Posterior vena cava (tissue), 2 donors: ENCODE results near the gene RPA3. TPM values are rescaled to one million over a fixed set of nuclear protein-coding genes. Genes with fewer than 3 reads are reported as not detected.

Source experiments
- DNase-seq: peaks from one replicate; pipeline ENCODE4 v3.0.0-alpha.2; 2020; ENCODE audit warnings: low spot score
- intact Hi-C, 2 donors: fragments of 100-400 bp; cut with DNase I; formaldehyde crosslinking; loops; one replicate each; pipeline versions ENCODE4 v1.14.1 to v1.14.2; 2022 to 2023
- long read RNA-seq, 2 donors: library from polyadenylated mRNA; unstranded; transcript quantifications; one replicate each; pipeline ENCODE4 v2.0.0, GENCODE V29; 2020 to 2021
- total RNA-seq, 2 donors: library from RNA; stranded (reverse); fragmentation: NEBNext Ultra II Directional; extraction: Animal tissue kit (Norgen Biotek cat#: 25700); gene quantifications; one replicate each; pipeline ENCODE4 v1.2.1, GENCODE V29; 2021
- donor health status: DM: yes; HTN: yes; CAD: no.
- donor health status: DM: yes; HTN: yes; CAD: no.

The RPA3 gene
- 10 to 100 TPM; 17.0 to 18.2 TPM for total RNA-seq
- long read RNA-seq, donor 1: 0 reads
- long read RNA-seq, donor 2, partial matches to known transcripts: 9 of 12 reads
- long read RNA-seq, donor 2, other reads (novel, unspliced or antisense): 3 of 12 reads

- no peak for DNase-seq
- intact Hi-C loops: no loop called here
These were observed at the start of gene RPA3 for GRCh38 chr7:7718492-7718891. Gene RPA3 (minus strand): TSS chr7:7718607. CDS start chr7:7640418, 78,189 bp downstream.

GRCh38 chr7:7766671-7767070, 48.3 kb upstream of the RPA3 start:
- intact Hi-C loops: no loop called here

GRCh38 chr7:7765422-7765821, 47.0 kb upstream of the RPA3 start:
- no peak for DNase-seq
- intact Hi-C loops: no loop called here

More at GRCh38 chr7:7766671-7767070, 48.3 kb upstream of the RPA3 start:
- DNase-seq: no peak

GRCh38 chr7:7764520-7765396, 46.4 kb upstream of the RPA3 start:
- intact Hi-C loops: no loop called here
- DNase-seq: no peak

GRCh38 chr7:7761974-7762779, 43.8 kb upstream of the RPA3 start:
- DNase-seq: no peak
- intact Hi-C loops: no loop called here

GRCh38 chr7:7761340-7761973, 43.0 kb upstream of the RPA3 start:
- DNase-seq: no peak
- intact Hi-C loops: no loop called here

- intact Hi-C loops: loop anchor here in 1 of 2 donors (10.0 kb wide), 1 partner anchor 73 kb away; no protein-coding TSS in a partner anchor
- no peak for DNase-seq
These were observed 39.2 kb upstream of the RPA3 start for GRCh38 chr7:7757576-7757975.

GRCh38 chr7:7756577-7756976, 38.2 kb upstream of the RPA3 start:
- DNase-seq: no peak
- intact Hi-C loops: loop anchor here in 1 of 2 donors (10.0 kb wide), 1 partner anchor 72 kb away; no protein-coding TSS in a partner anchor

- no peak for DNase-seq
- intact Hi-C loops: loop anchor here in 1 of 2 donors (10.0 kb wide), 1 partner anchor 67 kb away; no protein-coding TSS in a partner anchor
These were observed 33.1 kb upstream of the RPA3 start for GRCh38 chr7:7751243-7752092.

- DNase-seq: no peak
- intact Hi-C loops: loop anchor here in 1 of 2 donors (10.0 kb wide), 1 partner anchor 66 kb away; no protein-coding TSS in a partner anchor
These were observed 32.3 kb upstream of the RPA3 start for GRCh38 chr7:7750571-7751242.

- intact Hi-C loops: no loop called here
- no peak for DNase-seq
These were observed 28.1 kb upstream of the RPA3 start for GRCh38 chr7:7746458-7746857.

- intact Hi-C loops: no loop called here
- DNase-seq: no peak
These were observed 27.6 kb upstream of the RPA3 start for GRCh38 chr7:7745966-7746365.

GRCh38 chr7:7745258-7745657, 26.9 kb upstream of the RPA3 start:
- intact Hi-C loops: no loop called here
- DNase-seq: no peak

- DNase-seq: no peak
- intact Hi-C loops: no loop called here
These were observed 23.8 kb upstream of the RPA3 start for GRCh38 chr7:7742223-7742622.

- intact Hi-C loops: no loop called here
- no peak for DNase-seq
These were observed 21.6 kb upstream of the RPA3 start for GRCh38 chr7:7740037-7740355.

GRCh38 chr7:7739204-7740036, 21.0 kb upstream of the RPA3 start:
- intact Hi-C loops: no loop called here
- DNase-seq: no peak

GRCh38 chr7:7738622-7739021, 20.2 kb upstream of the RPA3 start:
- intact Hi-C loops: no loop called here
- DNase-seq: no peak
